ENCODE results near the gene CNTRL.

- TF ChIP-seq CTCF (IDR thresholded peaks at IDR 0.05; ENCODE audit: low read length), result no peak
- TF ChIP-seq EZH2 (IDR thresholded peaks at IDR 0.05; ENCODE audit: borderline replicate concordance, low read length), result no peak
Observed at GRCh38 chr9:121204121-121204520, 129.4 kb downstream of the CNTRL start.

All from OCI-LY1 (cell line).